GM12878 (cell line): ENCODE data around the gene HHLA2.

Experiments used
- NFXL1 ChIP-seq: fragments of 450-650 bp; IDR thresholded peaks from 2 replicates; pipeline ENCODE4 v1.6.1; 2017; ENCODE audit warnings: antibody characterized with exemption, mild to moderate bottlenecking, borderline replicate concordance
- POLR2AphosphoS2 ChIP-seq: IDR thresholded peaks from 2 replicates; pipeline ENCODE4 v1.6.1; 2011; ENCODE audit warnings: low read depth, mild to moderate bottlenecking, low read length, improper control_type of control experiment, moderate library complexity
- YY1 ChIP-seq: IDR thresholded peaks from 2 replicates; pipeline ENCODE4 v1.6.1; 2011; ENCODE audit warnings: low read depth, mild to moderate bottlenecking, low read length
- TF ChIP-seq, protein P1 (sequence below): IDR thresholded peaks from 2 replicates; pipeline ENCODE4 v1.6.1; 2011; ENCODE audit warnings: low read depth, mild to moderate bottlenecking, low read length, moderate library complexity, borderline replicate concordance; ENCODE audit errors: extremely low read depth

DNA sequence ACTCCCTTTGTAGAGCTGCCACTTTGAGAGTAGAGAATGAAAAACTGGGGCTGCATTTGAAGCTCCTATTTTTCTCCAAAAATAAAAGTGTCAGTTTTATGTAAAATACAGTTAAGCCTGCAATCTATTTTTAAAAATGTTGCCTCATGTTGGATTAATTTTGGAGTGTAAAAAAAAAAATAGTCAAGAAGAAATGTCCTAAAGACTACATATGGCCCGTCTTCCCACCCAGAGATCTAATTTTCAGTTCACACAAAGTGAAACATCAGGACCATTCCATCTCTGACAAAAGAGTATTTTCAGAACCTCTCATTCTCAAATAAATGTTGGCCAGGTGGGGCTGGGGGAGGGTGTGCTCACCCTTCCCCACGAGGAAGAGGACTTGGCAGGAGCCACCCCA is 62.7 kb downstream of the HHLA2 start:
- TF ChIP-seq NFXL1 (no peak), YY1 (no peak), POLR2AphosphoS2 (no peak)
- TF ChIP-seq, protein P1, sequence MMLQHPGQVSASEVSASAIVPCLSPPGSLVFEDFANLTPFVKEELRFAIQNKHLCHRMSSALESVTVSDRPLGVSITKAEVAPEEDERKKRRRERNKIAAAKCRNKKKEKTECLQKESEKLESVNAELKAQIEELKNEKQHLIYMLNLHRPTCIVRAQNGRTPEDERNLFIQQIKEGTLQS, result no peak
